Body of pancreas (tissue), 4 donors: ENCODE results near the gene CFAP46. TPM values are rescaled to one million over a fixed set of nuclear protein-coding genes. Genes with fewer than 3 reads are reported as not detected.
"Not testable (repeated sequence)": the region's sequence is repeated elsewhere in the genome, so short reads cannot be mapped to it uniquely, and the experiment has no call there.

ENCODE experiments used
- ATAC-seq: fragments of 150-250 bp; one replicate; pipeline ENCODE4 v1.9.1; 2016
- DNase-seq, 4 donors: peaks; one replicate each; pipeline ENCODE4 v3.0.0-alpha.2; 2019
- H3K27ac ChIP-seq, 4 donors: fragments of 200-600 bp; sonication (generic); 1 replicate in 3 of 4; 2 replicates in 1 of 4; pipeline versions ENCODE4 v1.5.1 to v1.6.1; 2016 to 2019; ENCODE audit warnings: mild to moderate bottlenecking in 1 of 4, mixed read lengths in 1 of 4, moderate library complexity in 1 of 4
- H3K27me3 ChIP-seq, 2 donors: fragments of 200-600 bp; sonication (generic); one replicate each; pipeline ENCODE4 v1.6.0; 2016; ENCODE audit warnings: mild to moderate bottlenecking in 1 of 2
- H3K36me3 ChIP-seq, 2 donors: fragments of 200-600 bp; sonication (generic); replicated peaks in 1 of 2; 2 replicates each; pipeline ENCODE4 v1.5.1; 2016; ENCODE audit warnings: low read depth in 2 of 2; ENCODE audit not compliant: insufficient read depth in 1 of 2
- H3K4me1 ChIP-seq: fragments of 200-600 bp; sonication (generic); one replicate; pipeline ENCODE4 v1.6.0; 2016
- H3K4me3 ChIP-seq, 2 donors: fragments of 200-600 bp; sonication (generic); 1 replicate in 1 of 2; 2 replicates in 1 of 2; pipeline ENCODE4 v1.5.1; 2016 to 2019
- H3K9me3 ChIP-seq, 3 donors: fragments of 200-600 bp; sonication (generic); 1 replicate in 2 of 3; 2 replicates in 1 of 3; pipeline ENCODE4 v1.5.1; 2016
- CTCF ChIP-seq, 7 experiments: fragments of 450-650 bp in 4 of 7; fragments of 200-600 bp in 3 of 7; sonication (generic) in 3 of 7; IDR thresholded peaks; one replicate each; pipeline ENCODE4 v1.5.1; 2016 to 2019; ENCODE audit warnings: antibody characterized with exemption in 7 of 7
- POLR2A ChIP-seq, 3 donors: fragments of 450-650 bp; IDR thresholded peaks; one replicate each; pipeline ENCODE4 v1.6.1; 2016; ENCODE audit warnings: antibody characterized with exemption in 3 of 3, mild to moderate bottlenecking in 2 of 3
- WGBS, 2 donors: methylation state at CpG; one replicate each; pipeline ENCODE4 v1.1.5; 2017; 5-methylcytosine and 5-hydroxymethylcytosine counted together
- intact Hi-C: fragments of 100-400 bp; cut with DNase I; formaldehyde crosslinking; loops from one replicate; pipeline ENCODE4 v1.15.1; 2023
- total RNA-seq, 2 donors: library from RNA; depleted of rRNA; stranded (reverse); fragments of >200 nt; gene quantifications; one replicate each; pipeline ENCODE4 v1.1.0, GENCODE V29; 2016

CFAP46 gene
- total RNA-seq, 2 donors from 2014 or later, result 0.33 to 0.52 TPM

GRCh38 chr10:132827423-132827789 is 115.0 kb downstream of the CFAP46 start:
- H3K9me3 ChIP-seq, result no peaks in the 10 kb centered on the region
- WGBS, 2 donors, result 58 to 64% methylated on average over 13 of the region's 13 CpGs
- H3K4me1 ChIP-seq, result no peaks in the 10 kb centered on the region
- DNase-seq (no peak), ATAC-seq (no peak)
- TF ChIP-seq CTCF (IDR thresholded peaks at IDR 0.05) (no peak), POLR2A (IDR thresholded peaks at IDR 0.05) (no peak)
- H3K4me3 ChIP-seq, result no peak overlapping the region
- no peaks in the 10 kb centered on the region for H3K36me3 ChIP-seq
- no peak overlapping the region for H3K27ac ChIP-seq
- intact Hi-C loops, result no loop called here
- no peaks in the 10 kb centered on the region for H3K27me3 ChIP-seq

- TF ChIP-seq POLR2A (IDR thresholded peaks at IDR 0.05), result no peak
- no peak for TF ChIP-seq CTCF (IDR thresholded peaks at IDR 0.05)
- H3K9me3 ChIP-seq, result no peaks in the 10 kb centered on the region
- no peaks in the 10 kb centered on the region for H3K36me3 ChIP-seq
- ATAC-seq, result no peak
- no peak overlapping the region for H3K4me3 ChIP-seq
- H3K4me1 ChIP-seq, result no peaks in the 10 kb centered on the region
- intact Hi-C loops, result no loop called here
- H3K27me3 ChIP-seq, result no peaks in the 10 kb centered on the region
- H3K27ac ChIP-seq, result no peak overlapping the region
- DNase-seq, result no peak
- 83 to 85% methylated on average over 26 to 30 of the region's 36 CpGs for WGBS, 2 donors
Observed at GRCh38 chr10:132826524-132827422, 115.6 kb downstream of the CFAP46 start.

GRCh38 chr10:132825783-132826523 is 116.4 kb downstream of the CFAP46 start:
- H3K27me3 ChIP-seq, ATAC-seq, H3K4me1 ChIP-seq, H3K9me3 ChIP-seq, intact Hi-C loops, H3K36me3 ChIP-seq, DNase-seq, H3K4me3 ChIP-seq, H3K27ac ChIP-seq: not testable (repeated sequence)
- 82 to 90% methylated on average over 18 to 34 of the region's 34 CpGs for WGBS, 2 donors

GRCh38 chr10:132820056-132820455 is 122.3 kb downstream of the CFAP46 start:
- no peak overlapping the region for H3K27ac ChIP-seq
- WGBS, 2 donors, result 77 to 80% methylated on average over 13 of the region's 13 CpGs
- ATAC-seq (no peak), DNase-seq (no peak)
- intact Hi-C loops, result no loop called here
- H3K4me1 ChIP-seq, result no peaks in the 10 kb centered on the region
- peaks cover 0 to 6% of the 10 kb centered on the region in 2 donors for H3K27me3 ChIP-seq
- no peaks in the 10 kb centered on the region for H3K36me3 ChIP-seq
- H3K4me3 ChIP-seq, result no peak overlapping the region
- H3K9me3 ChIP-seq, result peaks cover 0 to 6% (median 0%) of the 10 kb centered on the region in 3 donors
- TF ChIP-seq CTCF (IDR thresholded peaks at IDR 0.05), result no peak
- no peak for TF ChIP-seq POLR2A (IDR thresholded peaks at IDR 0.05)

- intact Hi-C loops, result no loop called here
- H3K27me3 ChIP-seq, result peaks cover 0 to 6% of the 10 kb centered on the region in 2 donors
Observed at GRCh38 chr10:132817701-132818211, 124.6 kb downstream of the CFAP46 start.

More at GRCh38 chr10:132817701-132818211, 124.6 kb downstream of the CFAP46 start:
- 81 to 87% methylated on average over 22 to 29 of the region's 29 CpGs for WGBS, 2 donors
- H3K4me3 ChIP-seq, result no peak overlapping the region
- peaks cover 0 to 6% (median 0%) of the 10 kb centered on the region in 3 donors for H3K9me3 ChIP-seq
- ATAC-seq, result no peak
- no peak overlapping the region for H3K27ac ChIP-seq
- no peaks in the 10 kb centered on the region for H3K4me1 ChIP-seq
- DNase-seq, result no peak
- TF ChIP-seq CTCF (IDR thresholded peaks at IDR 0.05), result no peak
- no peak for TF ChIP-seq POLR2A (IDR thresholded peaks at IDR 0.05)
- H3K36me3 ChIP-seq, result no peaks in the 10 kb centered on the region
